Stimulated activated CD4-positive, alpha-beta T cell treated with anti-CD3 and anti-CD28 coated beads, Interleukin-4, amount 100 ng/mL, for 48 hours (primary cell): ENCODE data around the gene PALM2AKAP2.

ENCODE experiments used
- DNase-seq, 2 donors: peaks; one replicate each; pipeline ENCODE4 v3.0.0-alpha.2; 2020; ENCODE audit warnings: low read depth in 2 of 2

PALM2AKAP2 gene

DNA sequence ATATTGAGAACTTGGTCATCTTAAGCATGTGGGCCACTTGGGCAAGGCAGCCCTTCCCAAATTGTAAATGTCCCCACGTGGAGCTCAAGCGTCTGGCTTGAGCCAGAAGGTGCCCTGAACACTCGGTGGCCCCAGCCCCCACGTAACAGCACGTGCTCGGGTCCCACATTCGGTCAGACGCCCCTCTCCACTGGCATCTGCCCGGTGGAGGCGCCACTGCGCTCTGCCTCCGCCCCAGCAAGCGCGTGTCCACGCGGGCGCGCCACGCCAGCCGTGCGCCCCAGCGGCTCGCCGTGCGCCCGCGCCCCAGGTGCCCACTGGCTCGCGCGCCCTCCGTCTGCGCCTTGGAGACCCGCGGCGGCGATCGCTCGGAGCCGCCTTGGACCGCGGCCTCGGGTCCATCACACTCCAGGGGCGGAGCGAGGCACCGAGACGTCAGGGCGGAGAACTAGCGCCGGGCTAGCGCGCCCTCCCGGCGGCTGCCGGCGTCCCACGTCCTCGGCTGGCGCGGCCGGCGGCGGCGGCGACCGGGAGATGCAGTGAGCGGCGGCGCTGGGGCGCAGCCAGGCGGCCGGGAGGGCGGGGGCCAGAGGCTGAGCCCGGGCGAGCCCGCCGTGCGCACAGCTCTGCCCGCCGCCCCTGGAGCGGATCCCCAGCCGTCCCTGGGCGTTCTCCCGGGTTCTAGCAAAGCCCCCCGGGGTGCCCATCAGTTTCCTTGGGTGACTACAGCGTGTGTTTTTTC lies at the start of gene PALM2AKAP2:
TSS of gene PALM2AKAP2 (plus strand) at position 488 of the 742 bp plus-strand sequence. CDS start 291 bp downstream, outside the sequence.
- DNase-seq = no peak

DNA sequence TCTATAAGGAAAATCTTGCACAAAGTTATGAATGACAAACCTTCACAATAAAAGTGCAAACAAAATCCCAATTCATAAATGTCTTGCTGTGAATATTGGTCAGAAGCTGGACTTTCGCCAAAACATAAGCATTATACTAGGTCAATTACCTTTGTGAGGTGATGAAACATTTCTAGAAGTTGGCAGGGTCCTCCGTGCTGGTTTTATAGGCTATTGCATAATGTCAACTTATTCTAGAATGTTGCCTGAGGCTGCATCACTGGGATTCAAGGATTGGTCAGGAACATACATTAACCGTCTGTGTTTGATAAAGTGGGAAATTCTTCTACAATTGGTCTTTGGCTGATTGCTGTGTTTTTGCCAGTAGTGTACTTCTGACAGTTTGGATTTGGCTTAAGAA lies 49.8 kb upstream of the PALM2AKAP2 start:
- DNase-seq = no peak

DNA sequence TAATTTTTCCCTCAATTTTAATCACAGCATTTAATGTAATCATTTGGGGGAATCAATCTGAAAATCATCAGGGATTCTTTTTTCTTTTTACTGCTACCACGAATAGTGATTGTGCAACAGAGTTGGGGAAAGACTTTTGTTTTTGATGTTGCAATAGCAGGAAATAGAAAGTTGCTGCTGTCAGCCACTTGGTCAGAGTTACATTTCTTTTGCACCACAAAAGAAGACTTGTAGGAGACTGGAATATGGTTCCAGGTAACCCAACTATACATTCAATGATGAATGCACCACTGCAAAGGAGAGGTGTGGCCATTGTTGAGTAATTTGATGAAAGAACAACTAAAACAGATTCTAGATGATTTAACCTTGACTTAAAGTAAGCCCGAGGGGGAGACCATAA lies 46.3 kb upstream of the PALM2AKAP2 start:
- DNase-seq = no peak

DNA sequence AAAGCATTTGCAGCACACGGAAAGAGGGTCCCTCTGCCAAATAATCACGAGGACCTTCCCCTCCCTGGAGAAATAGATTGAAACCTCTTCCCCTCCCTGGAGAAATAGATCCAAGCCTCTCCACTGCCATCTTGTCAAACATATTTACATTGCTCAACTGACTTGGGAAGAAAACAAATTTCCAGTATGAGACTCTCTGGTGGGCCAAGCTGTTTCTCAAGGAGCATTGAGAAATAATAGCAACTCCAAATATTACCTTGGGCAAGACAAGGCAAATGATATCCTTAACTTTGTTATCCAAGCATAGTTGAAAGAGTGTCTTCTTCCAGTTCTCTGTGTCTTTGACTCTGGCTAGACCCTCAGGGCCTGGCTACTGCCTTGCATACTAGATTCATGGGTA lies 45.2 kb upstream of the PALM2AKAP2 start:
- no peak for DNase-seq

DNA sequence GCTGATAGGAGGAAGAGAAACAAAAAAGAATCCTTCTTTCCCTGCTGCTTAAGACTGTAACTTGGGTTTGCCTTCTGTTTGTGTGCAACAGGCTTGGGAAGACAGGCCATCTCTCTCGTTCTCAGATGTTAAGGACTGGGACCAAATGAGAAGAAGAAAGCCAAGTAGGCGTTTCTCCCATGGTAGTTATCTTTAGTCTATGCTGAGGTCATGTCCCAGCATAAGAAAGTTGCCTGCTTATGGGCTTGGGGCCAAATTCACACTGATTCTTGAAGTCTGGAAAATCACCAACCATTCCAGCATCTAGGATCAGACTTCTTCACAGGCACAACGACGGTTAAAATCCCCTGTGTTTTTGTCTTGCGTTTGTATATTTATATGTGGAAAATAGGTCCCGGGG lies 44.2 kb upstream of the PALM2AKAP2 start:
- no peak for DNase-seq

DNA sequence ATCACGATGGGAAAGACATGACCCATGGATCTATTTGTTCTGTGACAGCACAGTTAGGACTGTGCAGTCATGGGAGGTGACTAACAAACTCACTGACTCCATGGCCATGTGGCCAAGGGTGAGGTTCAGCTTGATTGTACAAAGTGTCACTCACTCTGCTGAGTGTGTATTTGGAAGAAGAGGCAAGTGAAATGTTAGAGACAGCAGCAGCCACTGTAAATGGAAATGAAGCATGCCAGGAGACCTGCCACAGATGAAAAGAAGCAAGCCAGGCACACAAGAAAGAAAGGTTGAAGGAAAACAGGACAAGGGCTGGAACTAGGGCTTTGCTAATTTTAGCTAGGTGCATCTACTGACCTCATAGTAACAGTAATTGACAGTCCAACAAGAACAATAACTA lies 42.7 kb upstream of the PALM2AKAP2 start:
- DNase-seq = no peak

DNA sequence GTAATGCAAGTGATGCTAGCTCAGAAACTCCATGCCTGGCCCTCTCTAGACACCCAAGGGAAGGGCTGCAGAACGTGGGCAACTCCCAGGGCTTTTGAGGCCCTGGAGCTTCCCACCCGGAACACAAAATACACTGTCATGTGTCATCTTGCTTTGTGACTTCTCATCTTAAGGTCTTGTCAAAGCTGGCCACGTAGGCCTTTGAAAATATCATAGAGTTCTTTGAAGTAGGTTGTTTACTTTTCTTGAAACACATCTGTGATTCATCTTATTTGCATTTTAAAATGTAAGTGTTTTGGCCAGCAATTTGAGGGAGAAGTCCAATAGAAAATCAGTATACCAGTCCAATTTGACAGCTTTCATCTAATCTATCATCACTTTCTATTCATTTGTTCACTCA lies 40.2 kb upstream of the PALM2AKAP2 start:
- no peak for DNase-seq

DNA sequence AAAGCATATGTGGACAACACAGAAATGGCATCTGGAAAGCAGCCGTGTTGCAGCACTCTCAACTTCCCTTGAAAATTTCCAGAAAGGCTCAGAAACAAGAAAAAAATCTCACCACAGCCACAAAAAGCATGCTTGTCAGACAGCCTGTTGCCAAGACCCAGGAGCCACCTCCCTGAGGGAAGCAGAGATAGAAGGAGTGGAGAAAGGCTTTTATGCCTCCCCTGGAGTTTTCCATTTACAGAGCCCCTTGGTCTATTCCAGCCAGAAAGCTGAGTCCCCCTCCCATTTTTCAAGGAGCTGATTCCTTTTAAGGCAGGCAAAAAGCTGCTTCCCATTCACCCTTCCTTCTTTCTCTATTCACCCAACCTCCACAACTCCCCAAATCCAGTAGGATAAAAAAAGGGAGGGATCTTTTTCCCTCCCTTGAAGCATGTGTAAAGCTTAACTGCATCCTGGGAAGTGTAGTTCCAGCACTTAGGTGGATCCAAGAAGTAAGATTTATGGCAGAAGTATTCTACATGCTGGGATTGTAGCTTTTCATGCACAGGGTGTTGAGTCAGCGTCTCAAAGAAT lies 37.1 kb upstream of the PALM2AKAP2 start:
- DNase-seq = no peak

DNA sequence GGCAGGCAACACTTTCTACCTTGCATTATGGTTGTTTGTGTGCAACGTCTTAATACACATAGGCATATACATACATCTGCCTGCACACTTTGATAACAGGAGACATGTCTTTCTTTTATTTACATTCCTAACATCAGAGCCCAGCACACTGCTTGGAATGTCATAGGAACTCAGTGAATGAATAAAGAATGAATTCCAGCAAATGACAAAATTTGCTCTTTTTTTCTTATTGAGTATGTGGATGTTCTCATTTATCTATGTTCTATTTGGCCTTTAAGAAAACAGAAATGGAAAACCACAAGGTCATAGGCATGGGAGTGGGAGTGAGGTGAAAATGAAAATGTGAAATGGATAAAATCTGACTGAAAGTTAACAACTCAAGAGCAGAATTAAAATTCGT lies 36.3 kb upstream of the PALM2AKAP2 start:
- no peak for DNase-seq

DNA sequence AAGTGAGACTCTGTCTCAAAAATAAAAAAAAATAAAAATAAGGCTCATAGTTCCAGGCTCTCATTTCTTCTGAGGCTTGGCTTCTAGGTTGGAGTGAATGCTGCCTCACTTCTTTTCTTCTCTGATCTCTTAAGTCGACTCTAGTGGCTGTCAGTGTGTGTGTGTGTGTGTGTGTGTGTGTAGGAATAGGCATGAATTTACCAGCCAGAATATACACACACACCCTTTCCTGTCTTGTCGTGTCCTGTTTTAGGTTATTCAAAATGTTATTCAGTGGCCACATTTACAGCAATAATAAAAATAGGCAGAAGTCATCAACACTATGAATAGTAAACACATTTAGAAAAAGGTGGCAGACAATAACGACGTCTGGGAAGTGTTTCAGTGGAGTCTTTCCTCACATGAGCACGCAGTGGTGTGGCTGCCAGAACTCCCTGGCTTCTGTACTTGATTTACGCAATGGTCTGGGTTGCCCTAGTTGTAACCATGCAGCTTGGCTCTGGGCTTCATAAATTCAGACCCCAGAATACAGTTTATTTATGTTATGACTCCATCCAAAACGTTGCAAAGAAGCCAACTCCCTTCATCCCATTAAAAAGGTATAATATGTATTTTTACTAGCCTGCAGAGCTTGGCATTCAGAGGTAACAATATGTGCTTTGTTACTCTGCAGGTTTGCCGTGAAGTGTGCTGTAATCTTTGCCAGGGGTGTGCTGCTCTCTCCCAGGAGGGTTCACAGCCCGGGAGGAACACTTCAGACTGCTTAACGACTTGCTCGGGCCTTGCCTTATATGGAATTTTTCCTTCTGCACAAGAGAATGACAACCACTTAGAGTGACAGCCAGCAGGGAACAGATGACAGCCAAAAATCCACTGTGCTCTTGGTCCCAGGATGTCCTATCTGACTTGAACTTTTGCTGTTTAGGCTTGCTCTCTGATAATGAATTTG lies 34.4 kb upstream of the PALM2AKAP2 start:
- no peak for DNase-seq

DNA sequence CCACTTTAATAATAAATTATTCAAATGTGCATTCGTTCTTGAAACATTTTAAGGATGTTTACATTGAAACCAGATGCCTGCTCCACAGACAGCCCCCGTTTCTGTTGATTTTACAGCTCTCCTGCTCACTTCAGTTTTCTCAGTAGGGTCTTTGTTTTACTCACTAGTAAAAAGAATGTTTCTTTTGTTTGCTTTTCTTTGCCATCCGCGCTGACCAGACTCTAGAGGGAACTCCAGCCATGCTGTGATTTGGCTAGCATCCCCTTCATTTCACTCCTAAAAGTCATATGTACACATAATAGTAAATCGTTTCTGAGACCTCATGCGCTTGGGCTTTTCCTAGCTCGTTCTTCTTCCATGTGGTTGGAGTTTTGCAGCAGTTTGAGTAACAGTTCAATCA lies 28.7 kb upstream of the PALM2AKAP2 start:
- no peak for DNase-seq

DNA sequence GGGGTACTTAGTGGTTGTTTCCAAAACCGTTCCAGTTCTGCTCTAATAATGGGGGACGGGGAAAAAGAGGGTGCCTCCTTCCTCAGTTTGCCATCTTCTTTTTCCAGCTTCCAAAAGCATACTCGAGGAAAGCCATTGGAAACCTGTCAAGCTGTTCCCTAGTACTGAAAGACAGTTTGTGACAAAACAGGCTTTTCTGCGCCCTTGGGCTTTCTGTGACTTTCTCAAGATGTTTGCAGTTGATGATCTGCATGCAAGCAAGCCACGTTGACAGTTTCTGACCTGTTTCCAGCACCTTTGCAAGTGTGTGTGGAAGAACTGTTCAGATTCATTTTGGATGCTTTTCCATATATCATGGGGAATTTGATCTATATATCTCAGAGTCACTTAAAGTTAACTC lies 26.7 kb upstream of the PALM2AKAP2 start:
- DNase-seq = no peak

DNA sequence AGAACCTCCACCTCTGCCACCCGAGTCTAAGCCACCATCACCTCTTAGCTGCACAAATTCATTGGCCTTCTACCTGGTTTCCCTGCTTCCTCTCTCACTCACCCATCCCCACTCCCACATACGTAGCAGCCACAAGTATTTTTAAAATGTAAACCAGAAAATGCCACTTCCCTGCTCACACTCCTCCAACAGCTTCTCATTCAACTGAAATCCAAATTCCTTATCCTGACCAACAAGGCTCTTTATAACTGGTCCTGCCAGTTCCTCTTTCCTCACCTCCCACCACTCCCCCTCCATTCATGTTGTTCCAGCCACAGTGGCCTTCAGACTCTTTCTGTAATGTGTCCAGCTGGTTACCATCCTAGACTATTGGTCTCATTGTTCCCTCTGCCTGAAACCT lies 25.0 kb upstream of the PALM2AKAP2 start:
- no peak for DNase-seq

DNA sequence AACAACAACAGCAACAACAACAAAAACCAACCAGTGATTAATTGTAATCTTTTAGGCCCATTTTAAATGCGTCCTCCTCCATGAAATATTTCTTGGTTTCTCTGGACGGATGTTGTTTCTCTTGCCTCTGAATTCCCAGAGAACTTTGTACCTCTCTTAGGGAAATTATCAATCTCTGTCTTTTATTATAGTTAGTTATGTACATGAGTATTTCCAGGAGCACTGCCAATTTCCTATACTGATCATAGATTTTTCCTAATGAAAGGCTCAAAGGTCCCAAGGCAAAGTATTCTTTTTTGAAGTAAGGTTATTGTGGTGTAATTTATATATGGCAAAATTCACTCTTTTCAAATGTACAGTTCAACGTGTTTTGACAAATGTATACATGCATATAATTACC lies 20.4 kb upstream of the PALM2AKAP2 start:
- no peak for DNase-seq

DNA sequence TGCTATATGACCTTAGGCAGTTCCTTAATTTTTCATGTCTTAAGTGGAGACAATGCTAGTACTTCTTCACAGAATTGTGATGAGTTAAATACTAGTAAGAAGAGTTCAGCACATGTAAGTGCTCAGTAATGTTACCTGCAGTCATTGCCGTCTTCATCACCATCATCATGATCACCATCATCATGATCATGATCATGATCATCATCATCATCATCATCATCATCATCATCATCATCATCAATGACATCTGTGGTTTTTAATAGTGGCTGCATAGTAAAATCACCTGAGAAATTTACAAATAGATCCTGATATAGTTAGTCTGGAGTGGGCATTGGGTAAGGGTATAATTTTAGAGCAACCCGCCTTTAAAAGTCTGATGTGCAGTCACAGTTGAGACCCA lies 14.7 kb upstream of the PALM2AKAP2 start:
- no peak for DNase-seq

DNA sequence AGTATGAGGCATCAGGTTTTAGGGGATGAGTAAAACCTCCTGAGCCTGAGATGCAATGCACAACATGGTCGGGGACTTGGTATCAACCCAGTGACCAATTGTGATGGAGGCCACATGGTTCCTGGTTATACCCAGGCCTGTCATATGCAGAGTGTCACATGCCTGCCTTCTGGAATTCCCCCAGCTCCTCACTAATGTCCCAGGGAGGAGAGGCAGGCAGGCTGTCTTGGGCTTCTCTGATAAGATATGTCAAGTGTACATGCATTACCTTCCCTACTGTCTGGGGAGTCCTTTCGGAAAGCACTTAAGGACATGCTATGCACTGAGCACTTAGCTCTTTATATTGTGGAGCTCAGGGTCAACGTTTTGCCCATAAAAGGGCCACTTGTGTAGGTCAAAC lies 14.2 kb upstream of the PALM2AKAP2 start:
- no peak for DNase-seq

DNA sequence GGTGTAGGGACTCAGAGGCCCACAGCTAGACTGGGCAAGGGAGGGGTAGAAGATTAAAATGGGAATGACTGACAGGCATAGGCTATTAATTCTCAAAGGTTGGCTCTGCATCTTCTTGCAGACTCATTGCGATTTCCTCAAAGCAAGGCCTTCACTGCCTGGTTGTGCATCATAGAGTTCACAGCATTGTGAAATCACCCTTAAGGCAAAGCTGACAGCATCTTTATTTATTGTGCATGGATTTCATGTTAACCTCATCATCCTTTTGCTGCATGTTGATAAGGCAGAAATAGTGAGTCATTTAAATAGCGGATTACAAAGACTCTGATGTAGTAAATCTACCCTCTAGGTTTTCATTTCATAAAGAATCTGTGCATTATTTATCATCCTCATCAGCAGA lies 13.6 kb upstream of the PALM2AKAP2 start:
- no peak for DNase-seq

DNA sequence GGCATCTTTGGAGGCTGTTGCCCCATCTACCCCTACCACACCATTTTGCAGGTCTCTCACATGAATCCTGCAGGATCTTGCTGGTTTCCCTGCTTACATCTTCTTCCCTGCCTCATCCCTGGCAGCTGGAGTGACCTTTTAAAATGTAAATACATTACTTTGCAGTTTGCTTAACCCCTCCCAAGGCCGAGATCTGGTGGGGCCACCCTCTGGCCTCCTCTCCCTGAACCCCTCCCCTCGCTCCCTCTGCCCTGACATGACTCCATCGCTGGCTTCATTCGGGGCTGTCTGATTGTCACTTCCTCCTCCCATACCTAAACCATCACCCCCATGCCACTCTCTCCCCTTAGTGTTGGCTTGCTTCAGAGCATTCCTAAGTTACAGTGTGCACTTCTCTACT lies 12.6 kb upstream of the PALM2AKAP2 start:
- no peak for DNase-seq

DNA sequence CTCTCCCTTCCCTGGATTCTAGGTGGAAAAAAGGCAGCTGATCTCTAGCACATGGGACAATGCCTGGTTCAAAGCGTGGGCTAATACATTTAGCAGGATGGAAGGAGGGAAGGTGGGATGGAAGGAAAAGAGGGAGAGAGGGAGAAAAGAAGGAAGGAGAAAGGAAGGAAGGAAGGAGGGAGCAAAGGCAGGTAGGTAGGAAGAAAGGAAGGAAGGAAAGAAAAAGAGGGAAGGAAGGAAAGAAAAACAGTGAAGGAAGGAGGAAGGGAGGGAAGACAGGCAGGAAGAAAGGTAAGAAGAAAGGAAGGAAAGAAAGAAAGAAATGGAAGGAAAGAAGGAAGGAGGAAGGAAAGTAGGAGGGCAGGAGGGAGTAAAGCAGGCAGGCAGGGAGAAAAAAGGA lies 12.2 kb upstream of the PALM2AKAP2 start:
- DNase-seq = no peak

DNA sequence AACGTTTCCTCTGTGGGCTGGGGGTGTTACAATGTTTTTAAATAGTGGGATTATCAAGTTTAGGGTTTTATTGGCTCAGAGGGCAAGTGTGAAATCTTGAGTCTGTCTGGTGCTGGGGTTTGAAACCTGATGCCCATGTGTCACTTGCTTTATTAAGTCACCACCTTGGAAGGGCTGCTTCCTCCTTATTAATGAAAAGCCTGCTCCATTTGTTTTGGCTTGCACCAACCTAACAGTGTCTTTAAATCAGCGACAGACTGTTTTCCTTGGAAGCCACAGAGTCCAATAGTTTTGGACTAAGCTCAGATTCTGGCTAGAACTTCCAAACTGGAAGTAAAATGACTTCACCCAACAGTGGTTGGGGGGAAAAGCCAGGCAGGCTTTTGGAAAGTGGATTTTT lies 10.7 kb upstream of the PALM2AKAP2 start:
- DNase-seq = no peak

DNA sequence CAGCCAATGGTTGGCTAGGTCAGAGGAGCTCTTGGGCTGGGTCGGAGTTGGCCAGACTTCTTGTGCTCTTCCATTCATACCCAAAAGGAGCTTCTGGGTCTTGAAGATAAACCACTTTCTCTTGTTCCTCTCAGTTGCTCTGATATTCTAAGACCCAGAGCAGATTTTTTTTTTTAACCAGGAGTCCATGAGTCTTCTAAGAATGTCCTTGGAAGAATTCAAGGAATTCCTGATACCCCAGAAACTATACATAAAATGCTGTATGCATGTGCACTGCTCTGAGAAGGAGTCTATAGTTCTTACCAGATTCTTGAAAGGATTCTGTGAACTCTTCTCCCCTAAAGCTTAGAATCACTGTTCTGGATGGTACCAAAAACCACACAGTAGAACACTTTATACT lies 9.9 kb upstream of the PALM2AKAP2 start:
- no peak for DNase-seq

DNA sequence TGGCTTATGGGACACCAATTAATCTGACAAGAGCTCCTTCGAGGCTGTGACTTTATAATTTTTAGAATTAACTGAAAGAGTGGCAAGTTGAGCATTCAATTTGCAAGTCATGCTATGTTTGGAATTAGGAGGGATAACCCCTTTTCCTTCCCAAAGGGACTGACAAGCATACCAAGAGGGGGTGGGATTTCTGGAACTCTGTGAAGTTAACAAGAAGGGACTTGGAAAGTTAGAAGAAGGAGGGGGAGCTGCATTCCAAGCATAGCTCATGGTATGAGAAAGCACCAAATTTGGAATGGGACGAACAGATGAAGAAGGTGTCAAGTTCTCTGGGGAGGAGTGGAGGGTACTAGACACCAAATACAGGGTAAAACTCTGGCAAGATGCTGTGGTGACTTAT lies 8.9 kb upstream of the PALM2AKAP2 start:
- DNase-seq = no peak
